A549 (cell line): ENCODE results near the gene POLE. TPM values are rescaled to one million over a fixed set of nuclear protein-coding genes. Genes with fewer than 3 reads are reported as not detected.

Experiments used
- ATAC-seq, 2 experiments: fragments of 200-7000 bp in 1 of 2; fragments of >200 bp in 1 of 2; cut with Nextera tagmentation in 1 of 2; cut with Tn5 transposase in 1 of 2; 3 replicates each; pipeline versions ENCODE4 v1.8.0 to v1.9.1; 2018 to 2020; ENCODE audit warnings: mild to moderate bottlenecking in 1 of 2, moderate library complexity in 1 of 2
- CTCF ChIA-PET: fragments of 300-600 bp; sonication (Branson Sonifier 250); formaldehyde crosslinking; extraction: SDS; loops from one replicate; lab custom pipeline; 2021; ENCODE audit warnings: antibody characterized with exemption, inconsistent platforms; lab: Yijun Ruan, JAX
- POLR2A ChIA-PET: fragments of 350-600 bp; formaldehyde crosslinking; extraction: SDS; loops from one replicate; lab custom pipeline; 2021; ENCODE audit warnings: antibody characterized with exemption, inconsistent platforms; lab: Yijun Ruan, JAX
- DNase-seq, 2 experiments: peaks; one replicate each; pipeline versions ENCODE4 v3.0.0 to v3.0.0-alpha.2; 2011 to 2016; ENCODE audit warnings: low read depth in 1 of 2, low spot score in 1 of 2
- FAIRE-seq: peaks from 2 replicates; lab custom pipeline; 2011; peaks lifted over from hg19 to GRCh38; lab: Jason Lieb, UNC
- H3K27ac ChIP-seq, 2 experiments: fragments of >200 bp; sonication (Bioruptor Twin); formaldehyde crosslinking; 3 replicates each; pipeline ENCODE4 v1.5.1; 2016 to 2017
- H3K4me1 ChIP-seq: fragments of >200 bp; sonication (Bioruptor Twin); formaldehyde crosslinking; 3 replicates; pipeline ENCODE4 v1.6.1; 2016
- H3K4me2 ChIP-seq: fragments of >200 bp; sonication (Bioruptor Twin); formaldehyde crosslinking; 3 replicates; pipeline ENCODE4 v1.6.1; 2016
- H3K4me3 ChIP-seq: fragments of >200 bp; sonication (Bioruptor Twin); formaldehyde crosslinking; 3 replicates; pipeline ENCODE4 v1.5.1; 2016
- H3K9me3 ChIP-seq: fragments of >200 bp; sonication (Bioruptor Twin); formaldehyde crosslinking; 3 replicates; pipeline ENCODE4 v1.6.1; 2016
- BHLHE40 ChIP-seq: IDR thresholded peaks from 2 replicates; pipeline ENCODE4 v1.6.1; 2012; ENCODE audit warnings: low read depth, low read length, inconsistent platforms
- CEBPB ChIP-seq, 2 experiments: fragments of >200 bp in 1 of 2; sonication (Bioruptor Twin) in 1 of 2; formaldehyde crosslinking in 1 of 2; IDR thresholded peaks; 2 replicates each; pipeline ENCODE4 v1.6.1; 2012 to 2016
- CHD4 ChIP-seq: fragments of 200-600 bp; sonication (generic); IDR thresholded peaks from 2 replicates; pipeline ENCODE4 v1.6.1; 2016; ENCODE audit warnings: antibody characterized with exemption, mild to moderate bottlenecking, borderline replicate concordance
- ELK1 ChIP-seq: fragments of 150-350 bp; IDR thresholded peaks from 2 replicates; pipeline ENCODE4 v1.6.1; 2014; ENCODE audit warnings: low read depth, mild to moderate bottlenecking, low read length
- EP300 ChIP-seq, 2 experiments: fragments of >200 bp; sonication (Bioruptor Twin); formaldehyde crosslinking; IDR thresholded peaks; 2 replicates in 1 of 2; 3 replicates in 1 of 2; pipeline ENCODE4 v1.6.1; 2016 to 2017
- FOSL2 ChIP-seq, 2 experiments: fragments of 450-650 bp in 1 of 2; fragments of >200 bp in 1 of 2; sonication (Bioruptor Twin) in 1 of 2; formaldehyde crosslinking; IDR thresholded peaks; 2 replicates each; pipeline versions ENCODE4 v1.5.0 to v1.6.1; 2016 to 2020; ENCODE audit warnings: mild to moderate bottlenecking in 1 of 2, moderate library complexity in 1 of 2
- FOXS1 ChIP-seq: fragments of 250-450 bp; sonication (Bioruptor Pico); IDR thresholded peaks from 2 replicates; pipeline ENCODE4 v1.5.0; 2020; ENCODE audit warnings: mild to moderate bottlenecking, moderate library complexity
- HMGXB4 ChIP-seq: fragments of 250-450 bp; sonication (Bioruptor Pico); IDR thresholded peaks from 2 replicates; pipeline ENCODE4 v1.5.0; 2021; ENCODE audit warnings: mild to moderate bottlenecking, moderate library complexity, borderline replicate concordance
- HOXA7 ChIP-seq: fragments of 250-450 bp; sonication (Bioruptor Pico); IDR thresholded peaks from 2 replicates; pipeline ENCODE4 v1.5.0; 2020; ENCODE audit warnings: mild to moderate bottlenecking, moderate library complexity
- HOXB5 ChIP-seq: fragments of 250-450 bp; sonication (Bioruptor Pico); IDR thresholded peaks from 2 replicates; pipeline ENCODE4 v1.5.0; 2020; ENCODE audit warnings: mild to moderate bottlenecking, moderate library complexity
- JUN ChIP-seq, 2 experiments: fragments of >200 bp; sonication (Bioruptor Twin); formaldehyde crosslinking; IDR thresholded peaks; 2 replicates in 1 of 2; 3 replicates in 1 of 2; pipeline ENCODE4 v1.6.1; 2016 to 2017
- JUNB ChIP-seq: fragments of >200 bp; sonication (Bioruptor Twin); formaldehyde crosslinking; IDR thresholded peaks from 2 replicates; pipeline ENCODE4 v1.6.1; 2016
- KDM5A ChIP-seq: fragments of 200-600 bp; sonication (generic); IDR thresholded peaks from 2 replicates; pipeline ENCODE4 v1.6.1; 2016; ENCODE audit warnings: antibody characterized with exemption, mild to moderate bottlenecking
- MAX ChIP-seq: IDR thresholded peaks from 2 replicates; pipeline ENCODE4 v1.6.1; 2012
- MYC ChIP-seq: IDR thresholded peaks from 2 replicates; pipeline ENCODE4 v1.6.1; 2012; ENCODE audit warnings: mild to moderate bottlenecking, inconsistent platforms, low read length, improper control_type of control experiment, borderline replicate concordance
- NR3C1 ChIP-seq: fragments of >200 bp; sonication (Bioruptor Twin); formaldehyde crosslinking; IDR thresholded peaks from 3 replicates; pipeline ENCODE4 v1.6.1; 2017
- POLR2A ChIP-seq: IDR thresholded peaks from 2 replicates; pipeline ENCODE4 v1.6.1; 2012; ENCODE audit warnings: mild to moderate bottlenecking, low read length
- RARB ChIP-seq: fragments of 250-450 bp; sonication (Bioruptor Pico); IDR thresholded peaks from 2 replicates; pipeline ENCODE4 v1.8.0; 2021; ENCODE audit warnings: mild to moderate bottlenecking, moderate library complexity
- REST ChIP-seq: fragments of 200-600 bp; sonication (generic); IDR thresholded peaks from 2 replicates; pipeline ENCODE4 v1.6.1; 2016; ENCODE audit warnings: antibody characterized with exemption, mild to moderate bottlenecking, moderate library complexity
- SREBF2 ChIP-seq: fragments of 450-650 bp; IDR thresholded peaks from 2 replicates; pipeline ENCODE4 v1.6.1; 2014; ENCODE audit warnings: mild to moderate bottlenecking, moderate library complexity
- TFCP2L1 ChIP-seq: fragments of 250-450 bp; sonication (Bioruptor Pico); IDR thresholded peaks from 2 replicates; pipeline ENCODE4 v1.5.0; 2021; ENCODE audit warnings: mild to moderate bottlenecking
- ZC3H11A ChIP-seq: fragments of 450-650 bp; IDR thresholded peaks from 2 replicates; pipeline ENCODE4 v1.6.1; 2014; ENCODE audit warnings: antibody characterized with exemption, mild to moderate bottlenecking
- WGBS: methylation state at CpG from one replicate; pipeline ENCODE4 v1.1.6; 2017; ENCODE audit errors: missing lambda C conversion rate; 5-methylcytosine and 5-hydroxymethylcytosine counted together
- polyA plus RNA-seq, 4 experiments: library from polyadenylated mRNA; depleted of rRNA in 3 of 4; stranded (reverse); fragments of >200 nt; fragmentation: RNase III in 1 of 4; extraction: RNeasy Plus Mini Kit Qiagen cat#74134 plus additional on column Dnase treatment in 1 of 4; gene quantifications; 2 replicates in 3 of 4; 3 replicates in 1 of 4; pipeline ENCODE4 v1.2.3, GENCODE V29; 2011 to 2017

POLE gene
- polyA plus RNA-seq, 2 of the 4 experiments (the other 2 are of a cell fraction) = 28.9 to 67.2 TPM

GRCh38 chr12:132731574-132731973 is 44.4 kb upstream of the POLE start:
- Histone ChIP-seq H3K4me3 (no peak overlapping the region), H3K27ac (no peak overlapping the region), H3K4me2 (no peak overlapping the region), H3K4me1 (no peaks in the 10 kb centered on the region), H3K9me3 (no peaks in the 10 kb centered on the region)
- DNase-seq = no peak
- WGBS = 89% methylated on average over 17 of the region's 17 CpGs
- CTCF ChIA-PET = interaction anchor here (0.6 to 1.6 kb wide), 4 partner anchors 12 to 258 kb away, joined by 3 to 7 read pairs (median 4); no protein-coding TSS in a partner anchor
- ATAC-seq = 0 out of 6 replicates have a peak, but pooled peaks of 1 of the 2 experiments have one; percentile 20
- POLR2A ChIA-PET = no interaction called here
- TF ChIP-seq JUN (IDR thresholded peaks at IDR 0.05) = no peak
- no peak for TF ChIP-seq CHD4
- TF ChIP-seq RARB (CRISPR knock-in tag) = no peak
- TF ChIP-seq FOSL2 (IDR thresholded peaks at IDR 0.05) = no peak
- no peak for TF ChIP-seq FOSL2 (CRISPR knock-in tag; IDR thresholded peaks at IDR 0.05)
- TF ChIP-seq NR3C1 = no peak
- no peak for TF ChIP-seq CEBPB (IDR thresholded peaks at IDR 0.05)
- no peak for TF ChIP-seq MYC
- no peak for TF ChIP-seq EP300 (IDR thresholded peaks at IDR 0.05)
- no peak for TF ChIP-seq FOXS1
- TF ChIP-seq BHLHE40 = no peak
- FAIRE-seq = no peak

- no peak for DNase-seq
- 92% methylated on average over 8 of the region's 11 CpGs for WGBS
- H3K4me1 ChIP-seq = no peaks in the 10 kb centered on the region
- ChIA-PET POLR2A (no interaction called here), CTCF (interaction anchor here (0.5 to 1.7 kb wide), 3 partner anchors 12 to 785 kb away, joined by 3 to 6 read pairs (median 4); no protein-coding TSS in a partner anchor)
- no peaks in the 10 kb centered on the region for H3K9me3 ChIP-seq
- H3K27ac ChIP-seq = no peak overlapping the region
- H3K4me2 ChIP-seq = no peak overlapping the region
- peak in 1 of 2 experiments; percentile 24; a peak in 3 of 6 replicates for ATAC-seq
- no peak for FAIRE-seq
- H3K4me3 ChIP-seq = no peak overlapping the region
- TF ChIP-seq HMGXB4 (CRISPR knock-in tag) (no peak), CHD4 (no peak), REST (no peak), TFCP2L1 (no peak), HOXB5 (CRISPR knock-in tag) (no peak), POLR2A (no peak), ELK1 (no peak), KDM5A (no peak), MAX (no peak), HOXA7 (CRISPR knock-in tag) (no peak), ZC3H11A (no peak), EP300 (IDR thresholded peaks at IDR 0.05) (no peak), JUNB (no peak), SREBF2 (no peak)
These were observed 43.2 kb upstream of the POLE start for GRCh38 chr12:132730353-132730752.
